ENCODE data around the gene TMEM8B.

GRCh38 chr9:35812025-35812602 is 16.9 kb upstream of the TMEM8B start, which contains the start of gene SPAG8:
- TF ChIP-seq, protein P1, sequence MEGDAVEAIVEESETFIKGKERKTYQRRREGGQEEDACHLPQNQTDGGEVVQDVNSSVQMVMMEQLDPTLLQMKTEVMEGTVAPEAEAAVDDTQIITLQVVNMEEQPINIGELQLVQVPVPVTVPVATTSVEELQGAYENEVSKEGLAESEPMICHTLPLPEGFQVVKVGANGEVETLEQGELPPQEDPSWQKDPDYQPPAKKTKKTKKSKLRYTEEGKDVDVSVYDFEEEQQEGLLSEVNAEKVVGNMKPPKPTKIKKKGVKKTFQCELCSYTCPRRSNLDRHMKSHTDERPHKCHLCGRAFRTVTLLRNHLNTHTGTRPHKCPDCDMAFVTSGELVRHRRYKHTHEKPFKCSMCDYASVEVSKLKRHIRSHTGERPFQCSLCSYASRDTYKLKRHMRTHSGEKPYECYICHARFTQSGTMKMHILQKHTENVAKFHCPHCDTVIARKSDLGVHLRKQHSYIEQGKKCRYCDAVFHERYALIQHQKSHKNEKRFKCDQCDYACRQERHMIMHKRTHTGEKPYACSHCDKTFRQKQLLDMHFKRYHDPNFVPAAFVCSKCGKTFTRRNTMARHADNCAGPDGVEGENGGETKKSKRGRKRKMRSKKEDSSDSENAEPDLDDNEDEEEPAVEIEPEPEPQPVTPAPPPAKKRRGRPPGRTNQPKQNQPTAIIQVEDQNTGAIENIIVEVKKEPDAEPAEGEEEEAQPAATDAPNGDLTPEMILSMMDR (IDR thresholded peaks at IDR 0.05; ENCODE audit: low read length): no peak
- no peak for TF ChIP-seq EZH2 (IDR thresholded peaks at IDR 0.05; ENCODE audit: borderline replicate concordance, low read length)
